GM12878 (cell line): Measurements from ENCODE around the gene TTLL4. TPM values are rescaled to one million over a fixed set of nuclear protein-coding genes. Genes with fewer than 3 reads are reported as not detected.

Source experiments
- ATAC-seq: fragments of 200-7000 bp; cut with Tn5 transposase; 3 replicates; pipeline ENCODE4 v1.9.1; 2020; ENCODE audit warnings: mild to moderate bottlenecking, moderate library complexity
- BruUV-seq: library from RNA; stranded (reverse); fragments of 400-500 nt; replicated peaks from 2 replicates; lab custom pipeline; 2021; lab: Mats Ljungman, UMichigan
- CTCF ChIA-PET: fragments of 300-600 bp; sonication (Branson Sonifier 250); formaldehyde crosslinking; extraction: SDS; loops from one replicate; lab custom pipeline; 2021; ENCODE audit warnings: inconsistent platforms; lab: Yijun Ruan, JAX
- POLR2A ChIA-PET: fragments of 350-600 bp; formaldehyde crosslinking; extraction: SDS; loops from one replicate; lab custom pipeline; 2021; ENCODE audit warnings: inconsistent platforms; lab: Charles Lee
- RAD21 ChIA-PET: fragments of 300-600 bp; sonication (Branson Sonifier 250); formaldehyde crosslinking; loops from one replicate; lab custom pipeline; 2023; ENCODE audit warnings: antibody characterized with exemption; ENCODE audit not compliant: unreplicated experiment; lab: Charles Lee
- SMC1A ChIA-PET: fragments of 300-600 bp; sonication (Branson Sonifier 250); formaldehyde crosslinking; loops from one replicate; lab custom pipeline; 2023; ENCODE audit not compliant: unreplicated experiment, uncharacterized antibody; lab: Charles Lee
- DNase-seq: peaks from one replicate; pipeline ENCODE4 v3.0.0-alpha.2; 2011; ENCODE audit warnings: low read depth, low spot score
- FAIRE-seq: peaks from 3 replicates; lab custom pipeline; 2011; peaks lifted over from hg19 to GRCh38; lab: Jason Lieb, UNC
- H2AFZ ChIP-seq: 2 replicates; pipeline ENCODE4 v1.6.0; 2011; ENCODE audit warnings: low read depth, low read length, control low read depth; ENCODE audit not compliant: control insufficient read depth
- H3K27ac ChIP-seq: 2 replicates; pipeline ENCODE4 v1.5.1; 2011; ENCODE audit warnings: control low read depth; ENCODE audit not compliant: control insufficient read depth, insufficient read depth
- H3K27me3 ChIP-seq, 2 experiments: replicated peaks in 1 of 2; 2 replicates each; pipeline versions ENCODE4 v1.6.0 to v1.6.1; 2011; ENCODE audit warnings: low read length in 1 of 2; ENCODE audit not compliant: control insufficient read depth in 2 of 2, insufficient read depth in 2 of 2
- H3K36me3 ChIP-seq, 2 experiments: 2 replicates each; pipeline ENCODE4 v1.5.1; 2011; ENCODE audit warnings: low read length in 1 of 2; ENCODE audit not compliant: control insufficient read depth in 2 of 2, insufficient read depth in 2 of 2
- H3K4me1 ChIP-seq: 2 replicates; pipeline ENCODE4 v1.6.1; 2011; ENCODE audit warnings: mild to moderate bottlenecking, low read length, moderate library complexity, mixed read lengths; ENCODE audit not compliant: control insufficient read depth, insufficient read depth
- H3K4me2 ChIP-seq: 2 replicates; pipeline ENCODE4 v1.6.0; 2011; ENCODE audit warnings: control low read depth; ENCODE audit not compliant: control insufficient read depth, insufficient read depth
- H3K4me3 ChIP-seq: fragments of 200-600 bp; sonication (generic); 2 replicates; pipeline ENCODE4 v1.5.1; 2016
- H3K79me2 ChIP-seq: 2 replicates; pipeline ENCODE4 v1.6.0; 2011; ENCODE audit warnings: low read length; ENCODE audit not compliant: control insufficient read depth, insufficient read depth
- H3K9ac ChIP-seq: 2 replicates; pipeline ENCODE4 v1.8.0; 2011; ENCODE audit warnings: low read length, control low read depth, mixed read lengths; ENCODE audit not compliant: control insufficient read depth, insufficient read depth
- H3K9me3 ChIP-seq: replicated peaks from 3 replicates; pipeline ENCODE4 v1.5.1; 2011; ENCODE audit warnings: mild to moderate bottlenecking, low read length; ENCODE audit not compliant: control insufficient read depth, insufficient read depth
- H4K20me1 ChIP-seq: 2 replicates; pipeline ENCODE4 v1.6.0; 2011; ENCODE audit not compliant: control insufficient read depth, insufficient read depth
- BCLAF1 ChIP-seq: fragments of 450-650 bp; IDR thresholded peaks from 2 replicates; pipeline ENCODE4 v1.6.1; 2017; ENCODE audit warnings: antibody characterized with exemption, mild to moderate bottlenecking, moderate library complexity
- CEBPB ChIP-seq, 2 experiments: fragments of 150-350 bp in 1 of 2; IDR thresholded peaks; 2 replicates each; pipeline ENCODE4 v1.6.1; 2012 to 2014; ENCODE audit warnings: low read depth in 2 of 2, low read length in 2 of 2, borderline replicate concordance in 1 of 2, inconsistent platforms in 1 of 2
- CREM ChIP-seq: IDR thresholded peaks from 2 replicates; pipeline ENCODE4 v1.6.1; 2014; ENCODE audit warnings: antibody characterized with exemption, low read depth
- FOXM1 ChIP-seq: IDR thresholded peaks from 2 replicates; pipeline ENCODE4 v1.6.1; 2012; ENCODE audit warnings: low read depth, mild to moderate bottlenecking, inconsistent platforms, low read length, moderate library complexity
- GABPA ChIP-seq: IDR thresholded peaks from 2 replicates; pipeline ENCODE4 v1.6.1; 2014; ENCODE audit warnings: antibody characterized with exemption, low read depth, mild to moderate bottlenecking, inconsistent platforms
- HCFC1 ChIP-seq: fragments of 150-350 bp; IDR thresholded peaks from 2 replicates; pipeline ENCODE4 v1.6.1; 2014; ENCODE audit warnings: low read length
- IKZF1 ChIP-seq: fragments of 450-650 bp; conservative IDR thresholded peaks from 2 replicates; pipeline ENCODE4 v1.6.1; 2017; ENCODE audit warnings: antibody characterized with exemption, mild to moderate bottlenecking
- MAX ChIP-seq: IDR thresholded peaks from 2 replicates; pipeline ENCODE4 v1.6.1; 2012; ENCODE audit warnings: low read depth, low read length, improper control_type of control experiment
- NR2C1 ChIP-seq: fragments of 450-650 bp; IDR thresholded peaks from 2 replicates; pipeline ENCODE4 v1.6.1; 2017; ENCODE audit warnings: antibody characterized with exemption, mild to moderate bottlenecking, moderate library complexity
- PRDM15 ChIP-seq: fragments of 450-650 bp; formaldehyde crosslinking; IDR thresholded peaks from 2 replicates; pipeline ENCODE4 v1.4.0; 2020; ENCODE audit warnings: mild to moderate bottlenecking, moderate library complexity
- RAD51 ChIP-seq: fragments of 450-650 bp; IDR thresholded peaks from 2 replicates; pipeline ENCODE4 v1.6.1; 2016; ENCODE audit warnings: moderate library complexity, mild to moderate bottlenecking, inconsistent platforms
- RUNX3 ChIP-seq: IDR thresholded peaks from 2 replicates; pipeline ENCODE4 v1.6.1; 2012; ENCODE audit warnings: low read length, inconsistent platforms
- SMARCA5 ChIP-seq: fragments of 450-650 bp; IDR thresholded peaks from 2 replicates; pipeline ENCODE4 v1.6.1; 2017; ENCODE audit warnings: mild to moderate bottlenecking
- STAT3 ChIP-seq: IDR thresholded peaks from 2 replicates; pipeline ENCODE4 v1.6.1; 2011; ENCODE audit warnings: low read depth, low read length, improper control_type of control experiment
- WGBS: methylation state at CpG from one replicate; pipeline ENCODE4 v1.1.6; 2016; ENCODE audit warnings: low lambda C conversion rate; ENCODE audit not compliant: insufficient replicate concordance, insufficient coverage; ENCODE audit errors: missing lambda C conversion rate; 5-methylcytosine and 5-hydroxymethylcytosine counted together
- in situ Hi-C: fragments of 300-500 bp; cut with MboI; formaldehyde crosslinking; loops from 9 replicates; pipeline ENCODE4 v1.14.3; 2018; ENCODE audit warnings: mixed read lengths
- intact Hi-C: fragments of 100-400 bp; cut with micrococcal nuclease; formaldehyde crosslinking; loops from one replicate; pipeline ENCODE4 v1.14.2; 2022; ENCODE audit not compliant: unreplicated experiment
- polyA plus RNA-seq, 11 experiments: library from polyadenylated mRNA; depleted of rRNA in 4 of 11; unstranded in 6 of 11; stranded (reverse) in 5 of 11; fragments of >200 nt; fragmentation: Nextera tagmentation in 4 of 11; fragmentation: Illumina TruSeq in 1 of 11; extraction: Ambion mirVana in 4 of 11; extraction: Trizol in 1 of 11; gene quantifications; 1 replicate in 1 of 11; 2 replicates in 10 of 11; pipeline versions ENCODE4 v1.2.1 to v1.2.3, GENCODE V29; 2011 to 2016; ENCODE audit warnings: inconsistent platforms in 2 of 11, missing spikeins in 2 of 11, low read depth in 1 of 11
- total RNA-seq, 4 experiments: library from RNA; depleted of rRNA in 3 of 4; stranded (reverse); fragments of >200 nt in 3 of 4; fragmentation: Illumina TruSeq in 1 of 4; extraction: Trizol in 1 of 4; gene quantifications; 2 replicates each; pipeline versions ENCODE4 v1.2.1 to v1.2.3, GENCODE V29; 2013 to 2021
- TF ChIP-seq, protein P1 (sequence below): fragments of 450-650 bp; IDR thresholded peaks from 2 replicates; pipeline ENCODE4 v1.6.1; 2017; ENCODE audit warnings: low read depth, mild to moderate bottlenecking, moderate library complexity

TTLL4 gene
- total and polyA plus RNA-seq, 10 of the 15 experiments (the other 5 are each of a cell fraction or from before 2014, with no cell fraction given) = 16.6 to 63.1 (median 32.9) TPM

GRCh38 chr2:218708086-218708485 lies 2.5 kb upstream of the TTLL4 start (continued):
- no peak for TF ChIP-seq RAD51
- TF ChIP-seq SMARCA5 = no peak
- peak; percentile 51; the same call in 1 of the 2 replicates for TF ChIP-seq CREM
- TF ChIP-seq PRDM15 = no peak
- no peak for TF ChIP-seq GABPA
- TF ChIP-seq STAT3 = no peak

DNA sequence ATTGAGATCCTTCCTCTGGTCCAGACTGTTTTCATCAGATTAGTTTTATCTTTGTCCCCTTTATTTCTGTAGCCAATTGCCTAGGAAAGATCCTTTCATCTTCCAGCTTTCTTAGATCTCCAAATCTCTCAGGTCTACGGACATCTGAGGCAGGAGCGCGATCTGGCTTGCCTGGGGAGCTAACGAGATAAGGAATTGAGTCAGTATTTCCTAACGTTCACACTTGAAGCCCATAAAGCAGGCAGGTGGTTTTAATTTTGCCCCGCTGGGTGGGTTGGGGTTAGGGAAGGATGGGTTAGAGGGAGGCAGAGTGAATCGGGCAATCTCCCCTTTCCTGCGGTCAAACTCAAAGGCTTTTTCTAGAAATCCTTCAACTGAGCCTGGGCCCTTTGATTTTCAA lies 727 bp upstream of the TTLL4 start:
- intact Hi-C loops = loop anchor here (1.0 kb wide), 2 partner anchors 52 to 137 kb away; no protein-coding TSS in a partner anchor
- ChIA-PET POLR2A (interaction anchor here (0.7 to 1.5 kb wide), 4 partner anchors 40 to 408 kb away, joined by 3 to 4 read pairs (median 4); partner anchors contain the start of genes BCS1L, WNT10A and ZNF142), RAD21 (interaction anchor here (0.6 to 1.4 kb wide), 5 partner anchors 50 to 493 kb away, joined by 3 to 12 read pairs (median 3); partner anchors contain the start of genes BCS1L and ZNF142), SMC1A (interaction anchor here (0.7 to 3.7 kb wide), 4 partner anchors 21 to 138 kb away, joined by 3 to 15 read pairs (median 3); partner anchors contain the start of genes BCS1L and ZNF142), CTCF (interaction anchor here (0.5 to 3.7 kb wide), 17 partner anchors 13 to 362 kb away, joined by 3 to 36 read pairs (median 3); partner anchors contain the start of genes BCS1L, RNF25, STK36 and ZNF142)
- WGBS = 77% methylated on average over 8 of the region's 8 CpGs
- no peak overlapping the region for H3K4me3 ChIP-seq
- no peak for ATAC-seq
- peaks cover 34% of the 10 kb centered on the region for H3K79me2 ChIP-seq
- BruUV-seq = no TSS peak
- DNase-seq = no peak
- no peaks in the 10 kb centered on the region for H3K27me3 ChIP-seq
- FAIRE-seq = no peak
- no peaks in the 10 kb centered on the region for H3K9me3 ChIP-seq
- H3K9ac ChIP-seq = no peak overlapping the region
- H3K27ac ChIP-seq = no peak overlapping the region
- peak overlapping the region; percentile 80; the same call in 1 of the 2 replicates for H2AFZ ChIP-seq
- in situ Hi-C loops = no loop called here
- H3K4me2 ChIP-seq = no peak overlapping the region
- H3K4me1 ChIP-seq = peaks cover 7% of the 10 kb centered on the region
- no peaks in the 10 kb centered on the region for H4K20me1 ChIP-seq
- H3K36me3 ChIP-seq = no peaks in the 10 kb centered on the region
- TF ChIP-seq HCFC1 (no peak), FOXM1 (no peak), CREM (no peak), BCLAF1 (no peak), CEBPB (IDR thresholded peaks at IDR 0.05; ENCODE audit: borderline replicate concordance in 1 of 2, low read depth in 2 of 2, low read length in 2 of 2) (no peak), IKZF1 (no peak), NR2C1 (no peak), RUNX3 (no peak), MAX (no peak)
- TF ChIP-seq, protein P1, sequence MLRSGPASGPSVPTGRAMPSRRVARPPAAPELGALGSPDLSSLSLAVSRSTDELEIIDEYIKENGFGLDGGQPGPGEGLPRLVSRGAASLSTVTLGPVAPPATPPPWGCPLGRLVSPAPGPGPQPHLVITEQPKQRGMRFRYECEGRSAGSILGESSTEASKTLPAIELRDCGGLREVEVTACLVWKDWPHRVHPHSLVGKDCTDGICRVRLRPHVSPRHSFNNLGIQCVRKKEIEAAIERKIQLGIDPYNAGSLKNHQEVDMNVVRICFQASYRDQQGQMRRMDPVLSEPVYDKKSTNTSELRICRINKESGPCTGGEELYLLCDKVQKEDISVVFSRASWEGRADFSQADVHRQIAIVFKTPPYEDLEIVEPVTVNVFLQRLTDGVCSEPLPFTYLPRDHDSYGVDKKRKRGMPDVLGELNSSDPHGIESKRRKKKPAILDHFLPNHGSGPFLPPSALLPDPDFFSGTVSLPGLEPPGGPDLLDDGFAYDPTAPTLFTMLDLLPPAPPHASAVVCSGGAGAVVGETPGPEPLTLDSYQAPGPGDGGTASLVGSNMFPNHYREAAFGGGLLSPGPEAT = no peak
